GM12892 (cell line): ENCODE measurements around the gene SH3TC1.

Experiments used
- POLR2A ChIP-seq: IDR thresholded peaks from 2 replicates; pipeline ENCODE4 v1.6.1; 2011; ENCODE audit warnings: low read depth, low read length, control low read depth
- POLR2AphosphoS5 ChIP-seq: IDR thresholded peaks from 2 replicates; pipeline ENCODE4 v1.6.1; 2011; ENCODE audit warnings: low read depth, low read length, control low read depth

- no peak for TF ChIP-seq POLR2A
- no peak for TF ChIP-seq POLR2AphosphoS5
Observed at GRCh38 chr4:8216443-8217245, 17.6 kb downstream of the SH3TC1 start.
